Lower lobe of right lung (tissue), 2 donors: ENCODE results near the gene FHIP2A. TPM values are rescaled to one million over a fixed set of nuclear protein-coding genes. Genes with fewer than 3 reads are reported as not detected.
"Not testable (repeated sequence)": the region's sequence is repeated elsewhere in the genome, so short reads cannot be mapped to it uniquely, and the experiment has no call there.

Experiments
- ATAC-seq, 2 donors: fragments of 200-7000 bp; cut with Tn5 transposase; one replicate each; pipeline ENCODE4 v1.9.1; 2020 to 2022; ENCODE audit warnings: mild to moderate bottlenecking in 2 of 2, moderate library complexity in 2 of 2
- DNase-seq: peaks from one replicate; pipeline ENCODE4 v3.0.0-alpha.2; 2020
- H3K27ac ChIP-seq: fragments of 200-600 bp; one replicate; pipeline ENCODE4 v1.8.0; 2022
- H3K27me3 ChIP-seq: fragments of 200-600 bp; one replicate; pipeline ENCODE4 v1.8.0; 2022; ENCODE audit warnings: low read depth
- H3K36me3 ChIP-seq: fragments of 200-600 bp; one replicate; pipeline ENCODE4 v1.8.0; 2022; ENCODE audit warnings: mild to moderate bottlenecking
- H3K4me1 ChIP-seq: fragments of 200-600 bp; one replicate; pipeline ENCODE4 v1.8.0; 2022
- H3K4me3 ChIP-seq: fragments of 200-600 bp; one replicate; pipeline ENCODE4 v1.8.0; 2022; ENCODE audit warnings: mild to moderate bottlenecking
- H3K9me3 ChIP-seq: fragments of 200-600 bp; one replicate; pipeline ENCODE4 v1.8.0; 2022
- intact Hi-C: fragments of 100-400 bp; cut with DNase I; formaldehyde crosslinking; loops from one replicate; pipeline ENCODE4 v1.11.0; 2022
- total RNA-seq: library from RNA; stranded (reverse); fragmentation: NEBNext Ultra II Directional; extraction: Animal tissue kit (Norgen Biotek cat#: 25700); gene quantifications from one replicate; pipeline ENCODE4 v1.2.1, GENCODE V29; 2021
- TF ChIP-seq, protein P1 (sequence below): fragments of 200-600 bp; IDR thresholded peaks from one replicate; pipeline ENCODE4 v1.8.0; 2022; ENCODE audit warnings: antibody characterized with exemption, mild to moderate bottlenecking
- donor health status: DM: no; HTN: yes; CAD: no; lungs with severe emphysema.

The FHIP2A gene
- total RNA-seq, 1 donor from 2014 or later = 23.6 TPM

- no peaks in the 10 kb centered on the region for H3K9me3 ChIP-seq
- intact Hi-C loops = no loop called here
- no peak overlapping the region for H3K4me3 ChIP-seq
- TF ChIP-seq, protein P1, sequence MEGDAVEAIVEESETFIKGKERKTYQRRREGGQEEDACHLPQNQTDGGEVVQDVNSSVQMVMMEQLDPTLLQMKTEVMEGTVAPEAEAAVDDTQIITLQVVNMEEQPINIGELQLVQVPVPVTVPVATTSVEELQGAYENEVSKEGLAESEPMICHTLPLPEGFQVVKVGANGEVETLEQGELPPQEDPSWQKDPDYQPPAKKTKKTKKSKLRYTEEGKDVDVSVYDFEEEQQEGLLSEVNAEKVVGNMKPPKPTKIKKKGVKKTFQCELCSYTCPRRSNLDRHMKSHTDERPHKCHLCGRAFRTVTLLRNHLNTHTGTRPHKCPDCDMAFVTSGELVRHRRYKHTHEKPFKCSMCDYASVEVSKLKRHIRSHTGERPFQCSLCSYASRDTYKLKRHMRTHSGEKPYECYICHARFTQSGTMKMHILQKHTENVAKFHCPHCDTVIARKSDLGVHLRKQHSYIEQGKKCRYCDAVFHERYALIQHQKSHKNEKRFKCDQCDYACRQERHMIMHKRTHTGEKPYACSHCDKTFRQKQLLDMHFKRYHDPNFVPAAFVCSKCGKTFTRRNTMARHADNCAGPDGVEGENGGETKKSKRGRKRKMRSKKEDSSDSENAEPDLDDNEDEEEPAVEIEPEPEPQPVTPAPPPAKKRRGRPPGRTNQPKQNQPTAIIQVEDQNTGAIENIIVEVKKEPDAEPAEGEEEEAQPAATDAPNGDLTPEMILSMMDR = no peak
- H3K27me3 ChIP-seq = no peaks in the 10 kb centered on the region
- DNase-seq (no peak), ATAC-seq (no peak)
- H3K36me3 ChIP-seq = peaks cover 100% of the 10 kb centered on the region
- H3K4me1 ChIP-seq = no peaks in the 10 kb centered on the region
- H3K27ac ChIP-seq = no peak overlapping the region
Observed at GRCh38 chr10:114851336-114851735, 29.8 kb downstream of the FHIP2A start.

DNA sequence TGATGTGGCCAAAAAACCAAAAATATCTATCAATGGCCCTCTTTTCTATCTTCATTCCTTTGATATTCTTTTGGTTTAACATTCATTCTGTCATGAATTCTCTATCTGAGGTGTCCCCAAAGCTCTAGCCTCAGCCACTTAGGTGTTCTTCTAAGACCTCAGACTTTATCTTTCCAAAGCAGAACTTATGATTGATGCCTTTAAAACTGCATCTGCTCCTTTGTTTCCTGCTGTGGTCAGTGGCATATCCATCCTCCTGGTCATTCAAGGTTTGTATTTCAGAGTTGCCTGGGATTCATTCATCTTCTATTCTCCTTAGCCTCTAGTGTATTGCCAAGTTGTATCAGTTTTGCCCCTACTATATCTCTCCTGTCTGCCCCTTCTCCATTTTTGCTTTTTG, 30.6 kb downstream of the FHIP2A start:
- no peak for ATAC-seq
- TF ChIP-seq, protein P1 = no peak
- Histone ChIP-seq H3K4me1 (no peaks in the 10 kb centered on the region), H3K4me3 (no peak overlapping the region), H3K36me3 (peaks cover 100% of the 10 kb centered on the region), H3K9me3 (no peaks in the 10 kb centered on the region), H3K27me3 (no peaks in the 10 kb centered on the region), H3K27ac (no peak overlapping the region)
- intact Hi-C loops = no loop called here
- no peak for DNase-seq

- intact Hi-C loops = no loop called here
- no peak overlapping the region for H3K27ac ChIP-seq
- no peak for DNase-seq
Observed at GRCh38 chr10:114854906-114855305, 33.3 kb downstream of the FHIP2A start.

GRCh38 chr10:114855776-114856543, 34.4 kb downstream of the FHIP2A start:
- no peak overlapping the region for H3K27ac ChIP-seq

More at GRCh38 chr10:114854906-114855305, 33.3 kb downstream of the FHIP2A start:
- Histone ChIP-seq H3K9me3 (no peaks in the 10 kb centered on the region), H3K36me3 (peaks cover 91% of the 10 kb centered on the region), H3K27me3 (no peaks in the 10 kb centered on the region), H3K4me3 (no peak overlapping the region), H3K4me1 (no peaks in the 10 kb centered on the region)
- no peak for ATAC-seq
- TF ChIP-seq, protein P1 = no peak

GRCh38 chr10:114856544-114857287, 35.1 kb downstream of the FHIP2A start:
- intact Hi-C loops = no loop called here
- TF ChIP-seq, protein P1 = no peak
- peaks cover 91% of the 10 kb centered on the region for H3K36me3 ChIP-seq
- H3K27me3 ChIP-seq = no peaks in the 10 kb centered on the region
- H3K4me1 ChIP-seq = no peaks in the 10 kb centered on the region
- H3K4me3 ChIP-seq = no peak overlapping the region
- H3K27ac ChIP-seq = no peak overlapping the region
- ATAC-seq (peak in 1 of 2 donors; percentile 23), DNase-seq (no peak)
- H3K9me3 ChIP-seq = no peaks in the 10 kb centered on the region

More at GRCh38 chr10:114855776-114856543, 34.4 kb downstream of the FHIP2A start:
- TF ChIP-seq, protein P1 = no peak
- ATAC-seq = no peak
- Histone ChIP-seq H3K4me1 (no peaks in the 10 kb centered on the region), H3K4me3 (no peak overlapping the region), H3K9me3 (no peaks in the 10 kb centered on the region), H3K36me3 (peaks cover 91% of the 10 kb centered on the region), H3K27me3 (no peaks in the 10 kb centered on the region)
- DNase-seq = no peak
- intact Hi-C loops = no loop called here

DNA sequence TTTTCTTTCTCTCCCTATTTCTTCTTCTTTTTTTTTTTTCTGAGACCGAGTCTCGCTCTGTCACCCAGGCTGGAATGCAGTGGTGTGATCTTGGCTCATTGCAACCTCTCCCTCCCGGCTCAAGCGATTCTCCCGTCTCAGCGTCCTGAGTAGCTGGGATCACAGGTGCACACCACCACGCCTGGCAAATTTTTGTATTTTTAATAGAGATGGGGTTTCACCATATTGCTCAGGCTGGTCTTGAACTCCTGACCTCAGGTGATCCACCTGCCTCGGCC, 35.6 kb downstream of the FHIP2A start:
- H3K36me3 ChIP-seq = peaks cover 91% of the 10 kb centered on the region
- H3K4me3 ChIP-seq, ATAC-seq, DNase-seq, intact Hi-C loops, H3K9me3 ChIP-seq, H3K27ac ChIP-seq, H3K4me1 ChIP-seq, H3K27me3 ChIP-seq: not testable (repeated sequence)
